ENCODE measurements around the gene CPA5.

Gene CPA5

GRCh38 chr7:130346177-130346905 lies 1.7 kb downstream of the CPA5 start:
- Histone ChIP-seq H3K4me3 (ENCODE audit: low read length) (no peak overlapping the region), H3K4me1 (ENCODE audit: low read length) (peaks cover 6% of the 10 kb centered on the region), H3K79me2 (ENCODE audit: low read length) (no peaks in the 10 kb centered on the region), H3K27ac (ENCODE audit: low read length) (no peak overlapping the region), H3K9ac (ENCODE audit: low read length) (no peak overlapping the region), H4K20me1 (ENCODE audit: insufficient read depth, low read length) (no peaks in the 10 kb centered on the region), H3K27me3 (ENCODE audit: low read depth, low read length) (peaks cover 4% of the 10 kb centered on the region), H3K4me2 (ENCODE audit: low read length) (no peak overlapping the region), H2AFZ (ENCODE audit: low read depth, low read length) (no peak overlapping the region), H3K36me3 (replicated peaks; ENCODE audit: low read depth, low read length) (no peaks in the 10 kb centered on the region), H3K9me3 (ENCODE audit: insufficient read depth, low read length) (no peaks in the 10 kb centered on the region)
- TF ChIP-seq, protein P1, sequence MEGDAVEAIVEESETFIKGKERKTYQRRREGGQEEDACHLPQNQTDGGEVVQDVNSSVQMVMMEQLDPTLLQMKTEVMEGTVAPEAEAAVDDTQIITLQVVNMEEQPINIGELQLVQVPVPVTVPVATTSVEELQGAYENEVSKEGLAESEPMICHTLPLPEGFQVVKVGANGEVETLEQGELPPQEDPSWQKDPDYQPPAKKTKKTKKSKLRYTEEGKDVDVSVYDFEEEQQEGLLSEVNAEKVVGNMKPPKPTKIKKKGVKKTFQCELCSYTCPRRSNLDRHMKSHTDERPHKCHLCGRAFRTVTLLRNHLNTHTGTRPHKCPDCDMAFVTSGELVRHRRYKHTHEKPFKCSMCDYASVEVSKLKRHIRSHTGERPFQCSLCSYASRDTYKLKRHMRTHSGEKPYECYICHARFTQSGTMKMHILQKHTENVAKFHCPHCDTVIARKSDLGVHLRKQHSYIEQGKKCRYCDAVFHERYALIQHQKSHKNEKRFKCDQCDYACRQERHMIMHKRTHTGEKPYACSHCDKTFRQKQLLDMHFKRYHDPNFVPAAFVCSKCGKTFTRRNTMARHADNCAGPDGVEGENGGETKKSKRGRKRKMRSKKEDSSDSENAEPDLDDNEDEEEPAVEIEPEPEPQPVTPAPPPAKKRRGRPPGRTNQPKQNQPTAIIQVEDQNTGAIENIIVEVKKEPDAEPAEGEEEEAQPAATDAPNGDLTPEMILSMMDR (IDR thresholded peaks at IDR 0.05; ENCODE audit: low read depth, low read length), result no peak
- no peak for TF ChIP-seq EZH2phosphoT487 (IDR thresholded peaks at IDR 0.05; ENCODE audit: low read depth)

DNA sequence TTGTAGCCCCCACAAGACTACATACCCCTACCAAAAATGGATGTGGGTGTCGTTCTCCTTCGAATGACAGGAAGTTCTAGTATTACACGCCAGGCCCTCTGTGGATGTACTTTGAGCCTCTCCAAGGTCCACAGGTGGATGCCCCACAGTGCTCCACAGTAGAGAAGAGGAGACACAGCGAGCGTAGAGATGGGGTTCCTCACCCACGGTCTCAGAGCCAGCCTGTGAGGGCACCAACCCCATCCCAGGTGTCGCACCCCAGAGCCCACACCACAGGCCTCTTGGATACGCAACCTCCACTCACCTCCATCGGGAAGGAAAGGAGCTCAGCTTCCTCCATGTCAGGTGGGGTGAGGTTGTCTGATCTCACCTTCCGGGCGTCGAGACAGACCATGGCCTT lies 2.3 kb downstream of the CPA5 start:
- no peaks in the 10 kb centered on the region for H4K20me1 ChIP-seq (ENCODE audit: insufficient read depth, low read length)
- no peak overlapping the region for H2AFZ ChIP-seq (ENCODE audit: low read depth, low read length)
- peaks cover 4% of the 10 kb centered on the region for H3K27me3 ChIP-seq (ENCODE audit: low read depth, low read length)
- H3K9me3 ChIP-seq (ENCODE audit: insufficient read depth, low read length), result no peaks in the 10 kb centered on the region
- no peak overlapping the region for H3K9ac ChIP-seq (ENCODE audit: low read length)
- H3K4me2 ChIP-seq (ENCODE audit: low read length), result no peak overlapping the region
- no peak overlapping the region for H3K4me3 ChIP-seq (ENCODE audit: low read length)
- H3K36me3 ChIP-seq (replicated peaks; ENCODE audit: low read depth, low read length), result no peaks in the 10 kb centered on the region
- no peak overlapping the region for H3K27ac ChIP-seq (ENCODE audit: low read length)
- no peaks in the 10 kb centered on the region for H3K79me2 ChIP-seq (ENCODE audit: low read length)
- TF ChIP-seq, protein P1 (IDR thresholded peaks at IDR 0.05; ENCODE audit: low read depth, low read length), result no peak
- no peak for TF ChIP-seq EZH2phosphoT487 (IDR thresholded peaks at IDR 0.05; ENCODE audit: low read depth)
- H3K4me1 ChIP-seq (ENCODE audit: low read length), result peaks cover 8% of the 10 kb centered on the region

DNA sequence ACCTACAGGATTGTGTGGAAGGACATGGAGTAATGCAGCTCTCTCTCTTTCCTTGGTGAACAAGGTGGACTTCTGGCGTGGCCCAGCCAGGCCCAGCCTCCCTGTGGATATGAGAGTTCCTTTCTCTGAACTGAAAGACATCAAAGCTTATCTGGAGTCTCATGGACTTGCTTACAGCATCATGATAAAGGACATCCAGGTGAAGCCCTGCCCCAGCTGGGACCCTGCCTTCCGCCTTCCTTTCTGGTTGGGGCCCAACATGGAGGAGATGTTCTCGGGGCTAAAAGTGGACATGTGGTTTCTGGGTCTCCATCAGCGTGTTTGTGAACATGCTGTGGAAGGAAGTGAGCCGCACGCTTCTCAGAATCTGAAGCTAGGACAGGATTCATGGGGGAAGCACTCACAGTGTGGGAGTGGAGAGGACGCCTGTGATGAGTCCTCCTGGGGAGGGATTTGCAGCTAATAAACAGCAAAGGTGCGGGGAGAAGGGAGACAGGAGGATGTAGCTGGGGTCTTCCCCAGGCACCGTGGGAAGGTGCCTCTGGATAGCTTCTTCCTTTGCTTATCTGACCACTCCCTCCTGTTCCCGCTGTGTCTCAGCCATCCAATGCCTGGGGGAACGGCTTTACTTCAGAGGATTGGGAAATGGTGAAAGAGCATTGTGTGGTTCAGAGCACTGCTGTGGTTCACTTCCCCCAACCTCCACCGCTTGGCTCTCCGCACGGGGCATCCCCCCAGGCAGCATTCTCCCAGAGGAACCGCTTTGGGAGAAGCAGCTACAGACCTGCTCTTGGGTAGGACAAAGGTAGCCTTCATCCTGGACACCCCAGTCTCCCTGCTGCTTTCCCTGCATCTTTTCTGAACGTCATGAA lies 5.5 kb downstream of the CPA5 start:
- Histone ChIP-seq H4K20me1 (ENCODE audit: insufficient read depth, low read length) (no peaks in the 10 kb centered on the region), H3K27me3 (ENCODE audit: low read depth, low read length) (no peaks in the 10 kb centered on the region; the same call in 1 of the 2 replicates), H3K36me3 (replicated peaks; ENCODE audit: low read depth, low read length) (no peaks in the 10 kb centered on the region), H3K9ac (ENCODE audit: low read length) (no peak overlapping the region), H3K4me3 (ENCODE audit: low read length) (no peak overlapping the region), H3K79me2 (ENCODE audit: low read length) (no peaks in the 10 kb centered on the region), H3K9me3 (ENCODE audit: insufficient read depth, low read length) (no peaks in the 10 kb centered on the region), H3K4me2 (ENCODE audit: low read length) (no peak overlapping the region), H3K27ac (ENCODE audit: low read length) (no peak overlapping the region), H3K4me1 (ENCODE audit: low read length) (peaks cover 8% of the 10 kb centered on the region), H2AFZ (ENCODE audit: low read depth, low read length) (no peak overlapping the region)
- no peak for TF ChIP-seq EZH2phosphoT487 (IDR thresholded peaks at IDR 0.05; ENCODE audit: low read depth)
- TF ChIP-seq, protein P1 (IDR thresholded peaks at IDR 0.05; ENCODE audit: low read depth, low read length), result no peak
